ENCODE data around the gene NLN. TPM values are rescaled to one million over a fixed set of nuclear protein-coding genes. Genes with fewer than 3 reads are reported as not detected.

NLN gene
- total and polyA plus RNA-seq, 2 of the 13 experiments (the other 11 are each of a cell fraction or from before 2014, with no cell fraction given) = 11.9 to 36.7 TPM

GRCh38 chr5:65834306-65834705, 112.3 kb downstream of the NLN start:
- Histone ChIP-seq H4K20me1 (ENCODE audit: insufficient read depth, low read length) (no peaks in the 10 kb centered on the region), H3K27ac (ENCODE audit: extremely low read length, insufficient read depth, low read length) (no peak overlapping the region), H3K4me3 (replicated peaks in 1 of 3; ENCODE audit: insufficient read depth in 1 of 3, low read depth in 2 of 3, low read length in 3 of 3) (no peak overlapping the region), H3K4me1 (ENCODE audit: insufficient read depth, low read length) (no peaks in the 10 kb centered on the region; the same call in 1 of the 2 replicates), H2AFZ (ENCODE audit: low read length) (no peak overlapping the region), H3K4me2 (ENCODE audit: low read depth, low read length) (no peak overlapping the region), H3K36me3 (replicated peaks in 1 of 2; ENCODE audit: control insufficient read depth in 1 of 2, insufficient read depth in 2 of 2, low read length in 2 of 2) (no peaks in the 10 kb centered on the region), H3K27me3 (ENCODE audit: control insufficient read depth in 1 of 2, insufficient read depth in 2 of 2, low read length in 2 of 2) (no peaks in the 10 kb centered on the region), H3K9ac (ENCODE audit: insufficient read depth, low read depth, low read length) (no peak overlapping the region), H3K79me2 (ENCODE audit: insufficient read depth, low read length) (no peaks in the 10 kb centered on the region), H3K9me3 (ENCODE audit: low read length) (no peaks in the 10 kb centered on the region)
- POLR2A ChIA-PET = no interaction called here
- 100% methylated on average over 1 of the region's 1 CpG for WGBS (ENCODE audit: low lambda C conversion rate)
- DNase-seq (ENCODE audit: low spot score) = no peak
- no peak for FAIRE-seq
- CTCF ChIA-PET (ENCODE audit: low intra/inter-chr PET ratio, low total read pairs) = no interaction called here
- in situ Hi-C loops (cut with HindIII; ENCODE audit: extremely low pct_ligation_motif_present, low pct_unique_long_range_greater_than_20kb) (no loop called here), intact Hi-C loops (cut with micrococcal nuclease; ENCODE audit: unreplicated experiment) (no loop called here)
- BruUV-seq (replicated peaks) = no TSS peak
- ATAC-seq = no peak
- TF ChIP-seq HNRNPH1 (optimal IDR thresholded peaks at IDR 0.05; ENCODE audit: low read depth, low read length) = no peak
- TF ChIP-seq NR2F1 (CRISPR knock-in tag; IDR thresholded peaks at IDR 0.05) = no peak
- TF ChIP-seq ZNF704 (CRISPR knock-in tag; IDR thresholded peaks at IDR 0.05; ENCODE audit: borderline replicate concordance) = no peak
- no peak for TF ChIP-seq BORCS8-MEF2B (CRISPR knock-in tag; IDR thresholded peaks at IDR 0.05)
- TF ChIP-seq AFF4 (CRISPR knock-in tag; IDR thresholded peaks at IDR 0.05) = no peak
- TF ChIP-seq PHF21A (CRISPR knock-in tag; IDR thresholded peaks at IDR 0.05) = no peak
- TF ChIP-seq TBL1XR1 (IDR thresholded peaks at IDR 0.05; ENCODE audit: borderline replicate concordance, low read length, partially characterized antibody) = no peak
- no peak for TF ChIP-seq ZNF691 (CRISPR knock-in tag; IDR thresholded peaks at IDR 0.05; ENCODE audit: borderline replicate concordance, low read depth)
- no peak for TF ChIP-seq CEBPB (IDR thresholded peaks at IDR 0.05; ENCODE audit: borderline replicate concordance, low read depth, low read length)
- no peak for TF ChIP-seq ZNF12 (CRISPR knock-in tag; IDR thresholded peaks at IDR 0.05)
- no peak for TF ChIP-seq ATF2 (CRISPR knock-in tag; IDR thresholded peaks at IDR 0.05)

Data from HepG2 (cell line).